Activated CD4-positive, alpha-beta T cell treated with anti-CD3 and anti-CD28 coated beads for 4 hours (primary cell): Measurements from ENCODE around the gene USP48.

Experiments
- DNase-seq, 2 donors: peaks; one replicate each; pipeline ENCODE4 v3.0.0-alpha.2; 2020

Gene USP48

GRCh38 chr1:21629971-21630370 is 153.0 kb downstream of the USP48 start:
- no peak for DNase-seq

- DNase-seq: no peak
Measured at GRCh38 chr1:21628798-21629393, 154.1 kb downstream of the USP48 start.
